Pancreas (tissue), 10 donors: ENCODE data around the gene IP6K3. TPM values are rescaled to one million over a fixed set of nuclear protein-coding genes. Genes with fewer than 3 reads are reported as not detected.

Experiments
- ATAC-seq, 4 donors: fragments of 200-7000 bp; cut with Tn5 transposase; one replicate each; pipeline versions ENCODE4 v1.8.0 to v1.9.1; 2020; ENCODE audit warnings: mild to moderate bottlenecking in 4 of 4, moderate library complexity in 4 of 4
- DNase-seq, 6 donors: peaks; one replicate each; pipeline ENCODE4 v3.0.0-alpha.2; 2020
- FAIRE-seq: peaks from 2 replicates; lab custom pipeline; 2012; peaks lifted over from hg19 to GRCh38; lab: Jason Lieb, UNC
- H3K27ac ChIP-seq, 4 donors: fragments of 200-600 bp; sonication (generic); 1 replicate in 3 of 4; 2 replicates in 1 of 4; pipeline versions ENCODE4 v1.5.0 to v1.8.0; 2020
- H3K27me3 ChIP-seq, 4 donors: fragments of 200-600 bp; one replicate each; pipeline ENCODE4 v1.8.0; 2021
- H3K36me3 ChIP-seq, 3 donors: fragments of 200-600 bp; sonication (generic) in 1 of 3; one replicate each; pipeline versions ENCODE4 v1.5.0 to v1.8.0; 2020 to 2021
- H3K4me1 ChIP-seq, 3 donors: fragments of 200-600 bp; one replicate each; pipeline ENCODE4 v1.8.0; 2021
- H3K4me3 ChIP-seq, 4 donors: fragments of 200-600 bp; sonication (generic) in 2 of 4; one replicate each; pipeline versions ENCODE4 v1.5.0 to v1.8.0; 2020 to 2021
- H3K9me3 ChIP-seq, 4 donors: fragments of 200-600 bp; one replicate each; pipeline ENCODE4 v1.8.0; 2021
- WGBS, 2 donors: extraction: QIAGEN DNeasy Blood & Tissue Kit; methylation state at CpG; one replicate each; pipeline ENCODE4 v1.1.7; 2013; 5-methylcytosine and 5-hydroxymethylcytosine counted together
- intact Hi-C, 3 donors: fragments of 100-400 bp; cut with DNase I; formaldehyde crosslinking; loops; one replicate each; pipeline versions ENCODE4 v1.11.1 to v1.14.2; 2022
- polyA plus RNA-seq, 2 donors: library from polyadenylated mRNA; stranded (reverse); fragments of 200-250 nt; gene quantifications; one replicate each; pipeline ENCODE4 v1.2.3, GENCODE V29; 2013
- total RNA-seq, 6 donors: library from RNA; stranded (reverse); fragmentation: NEBNext Ultra II Directional in 4 of 6; extraction: Animal tissue kit (Norgen Biotek cat#: 25700) in 4 of 6; gene quantifications; one replicate each; pipeline versions ENCODE4 v1.2.1 to v1.2.4, GENCODE V29; 2021 to 2023
- TF ChIP-seq, protein P1 (sequence below), 4 donors: fragments of 200-600 bp; sonication (generic) in 3 of 4; IDR thresholded peaks; one replicate each; pipeline versions ENCODE4 v1.5.0 to v1.8.0; 2021; ENCODE audit warnings: antibody characterized with exemption in 4 of 4
- donor health status: healthy with polysubstance abuse.
- donor health status: DM: no; HTN: no; CAD: no; lungs with moderate emphysema.
- donor health status: DM: no; HTN: no; CAD: no.
- donor health status: control.
- donor health status: control.
- donor health status: Bipolar disorder and iron deficiency.
- donor health status: DM: yes; HTN: yes; CAD: no.
- donor health status: DM: no; HTN: no; CAD: no.
- donor health status: DM: no; HTN: no; CAD: no.
- donor health status: DM: yes; HTN: yes; CAD: no.

Gene IP6K3
- total and polyA plus RNA-seq, 8 donors, result 0.12 to 0.69 (median 0.36) TPM

DNA sequence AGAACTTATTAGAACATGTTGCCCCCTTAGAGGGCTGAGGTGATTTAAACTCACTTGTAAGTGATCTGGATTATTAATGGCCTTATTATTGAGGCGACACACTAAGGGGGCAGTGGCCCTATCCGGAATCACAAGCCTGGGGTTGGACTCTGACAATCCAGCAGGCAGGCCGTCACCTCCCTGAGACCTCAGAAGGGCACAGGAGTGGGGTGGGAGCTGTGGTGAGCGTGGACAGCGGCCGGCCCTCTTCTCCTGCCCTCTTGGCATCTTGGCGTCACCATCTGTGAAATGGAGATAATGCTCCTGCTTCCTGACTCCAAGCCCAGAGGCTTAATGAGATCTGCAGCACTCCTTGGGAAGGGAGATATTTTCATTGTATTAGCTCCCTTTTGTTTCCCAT, 19.6 kb downstream of the IP6K3 start:
- DNase-seq (peak in 1 of 6 donors; percentile 49), FAIRE-seq (no peak), ATAC-seq (peak in 1 of 4 donors; percentile 7)
- TF ChIP-seq, protein P1, sequence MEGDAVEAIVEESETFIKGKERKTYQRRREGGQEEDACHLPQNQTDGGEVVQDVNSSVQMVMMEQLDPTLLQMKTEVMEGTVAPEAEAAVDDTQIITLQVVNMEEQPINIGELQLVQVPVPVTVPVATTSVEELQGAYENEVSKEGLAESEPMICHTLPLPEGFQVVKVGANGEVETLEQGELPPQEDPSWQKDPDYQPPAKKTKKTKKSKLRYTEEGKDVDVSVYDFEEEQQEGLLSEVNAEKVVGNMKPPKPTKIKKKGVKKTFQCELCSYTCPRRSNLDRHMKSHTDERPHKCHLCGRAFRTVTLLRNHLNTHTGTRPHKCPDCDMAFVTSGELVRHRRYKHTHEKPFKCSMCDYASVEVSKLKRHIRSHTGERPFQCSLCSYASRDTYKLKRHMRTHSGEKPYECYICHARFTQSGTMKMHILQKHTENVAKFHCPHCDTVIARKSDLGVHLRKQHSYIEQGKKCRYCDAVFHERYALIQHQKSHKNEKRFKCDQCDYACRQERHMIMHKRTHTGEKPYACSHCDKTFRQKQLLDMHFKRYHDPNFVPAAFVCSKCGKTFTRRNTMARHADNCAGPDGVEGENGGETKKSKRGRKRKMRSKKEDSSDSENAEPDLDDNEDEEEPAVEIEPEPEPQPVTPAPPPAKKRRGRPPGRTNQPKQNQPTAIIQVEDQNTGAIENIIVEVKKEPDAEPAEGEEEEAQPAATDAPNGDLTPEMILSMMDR (IDR thresholded peaks at IDR 0.05), result no peak
- intact Hi-C loops, result no loop called here
- Histone ChIP-seq H3K27ac (peak overlapping the region; percentile 13 to 79 (median 71)), H3K36me3 (no peaks in the 10 kb centered on the region), H3K4me1 (peaks cover 26 to 43% (median 28%) of the 10 kb centered on the region in 3 donors), H3K4me3 (no peak overlapping the region), H3K9me3 (no peaks in the 10 kb centered on the region), H3K27me3 (no peaks in the 10 kb centered on the region)
- WGBS, 2 donors, result 51 to 61% methylated on average over 7 of the region's 7 CpGs

DNA sequence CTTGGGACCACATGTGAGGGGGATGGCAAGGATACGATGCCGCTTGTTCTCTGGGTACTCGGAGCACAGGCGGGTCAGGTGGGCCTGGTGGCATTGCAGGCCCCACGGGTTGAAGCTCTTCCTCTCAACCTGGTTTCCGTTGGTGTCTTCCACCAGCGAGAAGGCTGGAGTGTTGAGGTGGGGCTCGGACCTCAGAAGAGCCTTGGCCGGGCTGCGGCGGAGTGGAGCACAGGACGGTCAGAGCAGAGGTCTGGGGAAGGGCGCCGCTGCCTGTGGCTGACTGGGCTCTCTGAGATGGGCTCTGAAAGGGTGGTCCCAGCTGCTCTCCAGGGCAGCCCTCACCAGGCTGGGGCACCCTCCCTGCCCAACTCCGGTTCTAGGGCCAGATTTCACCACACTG, 20.0 kb downstream of the IP6K3 start:
- WGBS, 2 donors, result 95 to 96% methylated on average over 15 of the region's 15 CpGs
- H3K36me3 ChIP-seq, result no peaks in the 10 kb centered on the region
- ATAC-seq (no peak), DNase-seq (peak in 1 of 6 donors; percentile 49), FAIRE-seq (no peak)
- H3K4me1 ChIP-seq, result peaks cover 26 to 43% (median 26%) of the 10 kb centered on the region in 3 donors
- H3K27ac ChIP-seq, result peak overlapping the region in 3 of 4 donors; percentile 67 to 79 (median 75)
- H3K9me3 ChIP-seq, result no peaks in the 10 kb centered on the region
- H3K4me3 ChIP-seq, result no peak overlapping the region
- TF ChIP-seq, protein P1 (IDR thresholded peaks at IDR 0.05), result no peak
- intact Hi-C loops, result no loop called here
- H3K27me3 ChIP-seq, result no peaks in the 10 kb centered on the region

DNA sequence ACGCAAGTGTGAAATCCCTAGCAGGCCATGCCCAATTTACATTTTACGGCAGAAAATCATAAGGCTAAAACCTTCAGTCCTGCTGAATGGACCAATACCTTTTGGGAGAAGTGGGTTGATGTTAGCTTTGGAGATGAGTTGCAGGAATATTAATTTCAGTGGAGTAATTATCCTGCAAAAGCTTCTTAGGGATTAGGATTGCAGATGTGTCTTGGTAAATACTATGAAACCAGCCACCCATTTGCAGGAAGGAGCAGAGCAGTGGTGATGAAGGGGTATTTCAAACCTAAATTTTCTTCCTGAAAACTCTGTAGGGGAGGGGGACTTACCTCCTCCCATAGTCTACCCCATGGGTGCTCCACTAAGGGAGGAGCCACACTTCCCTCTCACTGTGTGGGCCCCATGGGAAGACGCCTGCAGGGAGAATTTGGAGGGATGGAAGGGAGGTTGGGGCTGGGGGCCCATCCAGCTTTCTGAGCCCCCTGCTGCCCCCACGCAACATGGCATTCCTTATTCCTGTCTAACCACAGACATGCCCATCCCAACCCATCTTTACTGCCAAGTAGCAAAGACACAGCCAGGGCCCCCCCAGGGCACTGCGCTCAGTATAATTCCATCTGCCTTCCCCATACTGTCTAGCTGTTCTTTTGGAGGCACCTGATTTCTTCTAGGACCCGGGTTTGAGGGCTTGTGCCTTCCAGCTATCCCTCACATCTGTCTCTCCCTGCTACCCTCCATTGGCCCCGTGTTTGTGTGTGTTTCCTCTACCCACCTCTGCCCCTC, 20.6 kb downstream of the IP6K3 start:
- no peak overlapping the region for H3K4me3 ChIP-seq
- TF ChIP-seq, protein P1 (IDR thresholded peaks at IDR 0.05), result no peak
- intact Hi-C loops, result no loop called here
- no peak for FAIRE-seq
- no peaks in the 10 kb centered on the region for H3K9me3 ChIP-seq
- WGBS, 2 donors, result 86 to 94% methylated on average over 7 of the region's 7 CpGs
- DNase-seq, result no peak
- peaks cover 20 to 38% (median 26%) of the 10 kb centered on the region in 3 donors for H3K4me1 ChIP-seq
- no peaks in the 10 kb centered on the region for H3K27me3 ChIP-seq
- no peak for ATAC-seq
- H3K27ac ChIP-seq, result peak overlapping the region in 1 of 4 donors; percentile 79
- H3K36me3 ChIP-seq, result no peaks in the 10 kb centered on the region

DNA sequence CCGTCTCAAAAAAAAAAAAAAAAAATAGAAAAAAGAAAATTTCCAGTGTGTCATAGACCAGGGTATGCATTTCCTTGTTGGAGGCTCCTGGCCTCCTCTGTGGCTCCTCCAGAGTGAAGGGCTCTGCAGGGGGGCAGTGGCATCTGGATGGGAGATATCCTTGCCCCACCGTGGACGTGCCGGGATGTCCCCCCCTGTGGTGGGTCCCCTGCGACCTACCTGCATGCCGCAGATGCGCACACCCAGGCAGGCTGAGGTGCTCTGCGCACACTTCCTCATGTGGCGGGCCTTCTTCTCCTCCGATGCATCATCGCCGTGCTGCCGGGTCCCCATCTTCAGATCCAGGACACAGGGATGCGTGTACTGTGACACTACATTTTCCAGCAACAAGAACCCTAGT, 21.5 kb downstream of the IP6K3 start:
- Histone ChIP-seq H3K27ac (no peak overlapping the region), H3K4me1 (peaks cover 12 to 40% (median 26%) of the 10 kb centered on the region in 3 donors), H3K36me3 (no peaks in the 10 kb centered on the region), H3K9me3 (no peaks in the 10 kb centered on the region), H3K27me3 (no peaks in the 10 kb centered on the region), H3K4me3 (no peak overlapping the region)
- FAIRE-seq (no peak), DNase-seq (no peak), ATAC-seq (no peak)
- TF ChIP-seq, protein P1 (IDR thresholded peaks at IDR 0.05), result no peak
- intact Hi-C loops, result no loop called here
- 94 to 98% methylated on average over 12 to 13 of the region's 14 CpGs for WGBS, 2 donors
